KOPT-K1 (cell line): ENCODE measurements around the gene SLC22A9.
"Not testable (repeated sequence)": the region's sequence is repeated elsewhere in the genome, so short reads cannot be mapped to it uniquely, and the experiment has no call there.

Experiments used
- H3K27ac ChIP-seq: fragments of 200-600 bp; sonication (generic); 2 replicates; pipeline ENCODE4 v1.5.1; 2016; ENCODE audit warnings: antibody characterized with exemption, mild to moderate bottlenecking, low read depth, low read length; ENCODE audit not compliant: poor library complexity, severe bottlenecking
- H3K36me3 ChIP-seq: fragments of 200-600 bp; sonication (generic); 2 replicates; pipeline ENCODE4 v1.5.1; 2017; ENCODE audit warnings: antibody characterized with exemption, mild to moderate bottlenecking, low read length, moderate library complexity; ENCODE audit not compliant: insufficient read depth
- H3K9me3 ChIP-seq: fragments of 200-600 bp; sonication (generic); 2 replicates; pipeline ENCODE4 v1.5.1; 2017; ENCODE audit warnings: antibody characterized with exemption, low read length, mild to moderate bottlenecking; ENCODE audit not compliant: insufficient read depth, poor library complexity, severe bottlenecking

SLC22A9 gene

DNA sequence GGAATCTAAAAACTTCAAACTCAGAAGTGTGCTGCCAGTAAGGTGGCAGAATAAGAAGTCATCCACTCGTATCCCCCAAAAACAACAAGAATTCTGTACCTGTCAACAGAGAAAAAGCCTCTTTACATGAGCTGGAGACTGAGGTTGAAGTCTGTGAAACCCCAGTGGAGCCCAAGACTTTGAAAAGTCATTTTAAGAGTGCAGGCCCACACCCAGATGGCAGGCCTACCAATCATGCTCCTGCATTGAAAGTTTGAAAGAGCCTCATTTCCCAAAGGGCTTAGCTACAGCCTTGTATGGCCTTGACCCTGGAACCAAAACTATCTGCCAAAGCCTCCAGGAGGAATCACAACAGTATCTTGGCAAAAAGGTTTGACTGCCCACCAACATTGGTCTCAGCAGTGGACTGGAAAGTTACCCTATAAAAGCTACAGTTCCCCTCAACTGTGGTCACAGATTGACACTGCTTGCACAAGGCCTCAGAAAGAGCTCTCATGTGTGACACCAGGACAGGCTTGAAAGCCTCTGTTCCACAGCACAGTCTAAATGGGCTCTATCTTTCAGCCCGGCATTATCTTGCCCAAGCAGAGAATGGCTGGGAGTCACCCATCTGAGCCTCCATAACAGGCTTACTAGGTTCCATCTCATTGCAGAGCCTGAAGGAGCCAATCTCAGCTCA lies 47.7 kb downstream of the SLC22A9 start:
- H3K9me3 ChIP-seq = no peaks in the 10 kb centered on the region
- no peaks in the 10 kb centered on the region for H3K36me3 ChIP-seq
- no peak overlapping the region for H3K27ac ChIP-seq

DNA sequence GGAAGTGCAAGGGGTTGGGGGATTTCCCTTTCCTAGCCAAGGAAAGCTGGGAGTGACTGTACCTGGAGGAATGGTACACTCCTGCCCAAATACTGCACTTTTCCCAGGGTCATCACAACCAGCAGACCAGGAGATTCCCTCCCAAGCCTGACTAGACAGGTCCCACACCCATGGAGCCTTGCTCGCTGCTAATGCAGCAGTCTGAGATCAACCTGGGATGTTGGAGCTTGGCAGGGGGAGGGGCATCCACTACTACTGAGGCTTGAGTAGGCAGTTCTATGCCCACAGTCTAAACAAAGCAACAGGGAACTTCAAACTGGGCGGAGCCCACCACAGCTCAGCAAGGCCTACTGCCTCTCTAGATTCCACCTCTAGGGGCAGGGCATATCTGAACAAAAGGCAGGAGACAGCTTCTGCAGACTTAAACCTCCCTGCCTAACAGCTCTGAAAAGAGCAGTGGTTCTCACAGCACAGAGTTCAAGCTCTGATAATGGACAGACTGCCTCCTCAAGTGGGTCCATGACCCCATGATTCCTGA lies 58.5 kb downstream of the SLC22A9 start:
- Histone ChIP-seq H3K36me3 (no peaks in the 10 kb centered on the region), H3K9me3 (no peaks in the 10 kb centered on the region), H3K27ac (no peak overlapping the region)

DNA sequence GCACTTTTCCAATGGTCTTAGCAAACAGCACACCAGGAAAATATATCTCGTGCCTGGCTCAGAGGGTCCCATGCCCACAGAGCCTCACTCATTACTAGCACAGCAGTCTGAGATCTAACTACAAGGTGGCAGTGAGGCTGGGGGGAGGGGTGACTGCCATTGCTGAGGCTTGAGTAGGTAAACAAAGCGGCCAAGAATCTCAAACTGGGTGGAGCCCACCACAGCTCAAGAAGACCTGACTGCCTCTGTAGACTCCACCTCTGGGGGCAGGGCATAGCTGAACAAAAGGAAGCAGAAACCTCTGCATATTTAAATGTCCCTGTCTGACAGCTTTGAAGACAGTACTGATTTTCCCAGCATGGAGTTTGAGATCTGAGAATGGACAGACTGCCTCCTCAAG lies 61.1 kb downstream of the SLC22A9 start:
- not testable (repeated sequence) for H3K9me3 ChIP-seq, H3K36me3 ChIP-seq, H3K27ac ChIP-seq

DNA sequence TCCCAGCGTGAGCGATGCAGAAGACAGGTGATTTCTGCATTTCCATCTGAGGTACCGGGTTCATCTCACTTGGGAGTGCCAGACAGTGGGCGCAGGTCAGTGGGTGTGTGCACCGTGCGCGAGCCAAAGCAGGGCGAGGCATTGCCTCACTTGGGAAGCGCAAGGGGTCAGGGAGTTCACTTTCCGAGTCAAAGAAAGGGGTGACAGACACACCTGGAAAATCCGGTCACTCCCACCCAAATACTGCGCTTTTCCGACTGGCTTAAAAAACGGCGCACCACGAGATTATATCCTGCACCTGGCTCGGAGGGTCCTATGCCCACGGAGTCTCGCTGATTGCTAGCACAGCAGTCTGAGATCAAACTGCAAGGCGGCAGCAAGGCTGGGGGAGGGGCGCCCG lies 65.8 kb downstream of the SLC22A9 start:
- not testable (repeated sequence) for H3K36me3 ChIP-seq, H3K9me3 ChIP-seq, H3K27ac ChIP-seq

DNA sequence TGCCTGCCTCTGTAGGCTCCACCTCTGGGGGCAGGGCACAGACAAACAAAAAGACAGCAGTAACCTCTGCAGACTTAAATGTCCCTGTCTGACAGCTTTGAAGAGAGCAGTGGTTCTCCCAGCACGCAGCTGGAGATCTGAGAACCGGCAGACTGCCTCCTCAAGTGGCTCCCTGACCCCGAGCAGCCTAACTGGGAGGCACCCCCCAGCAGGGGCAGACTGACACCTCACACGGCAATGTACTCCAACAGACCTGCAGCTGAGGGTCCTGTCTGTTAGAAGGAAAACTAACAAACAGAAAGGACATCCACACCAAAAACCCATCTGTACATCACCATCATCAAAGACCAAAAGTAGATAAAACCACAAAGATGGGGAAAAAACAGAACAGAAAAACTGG lies 66.2 kb downstream of the SLC22A9 start:
- not testable (repeated sequence) for H3K9me3 ChIP-seq, H3K36me3 ChIP-seq, H3K27ac ChIP-seq

DNA sequence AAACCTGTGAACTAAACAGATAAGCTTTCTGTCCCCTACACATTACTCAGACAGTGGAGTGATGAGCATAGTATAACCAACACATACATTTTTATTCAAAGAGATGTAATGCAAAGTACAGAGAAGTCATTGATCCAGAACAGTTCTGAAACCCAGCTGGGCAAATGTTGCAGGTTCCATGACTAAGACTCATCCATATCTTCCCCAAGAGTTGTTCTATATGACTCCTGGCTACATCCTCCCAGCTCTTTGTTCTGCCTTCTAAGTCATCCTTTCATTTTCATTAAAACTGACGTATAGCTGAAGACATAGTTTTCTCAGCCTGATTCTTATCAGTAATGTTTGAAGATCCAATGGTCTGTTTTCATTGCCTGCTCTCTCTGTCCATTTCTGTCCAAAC lies 74.1 kb downstream of the SLC22A9 start:
- Histone ChIP-seq H3K36me3 (no peaks in the 10 kb centered on the region), H3K27ac (no peak overlapping the region), H3K9me3 (no peaks in the 10 kb centered on the region)

DNA sequence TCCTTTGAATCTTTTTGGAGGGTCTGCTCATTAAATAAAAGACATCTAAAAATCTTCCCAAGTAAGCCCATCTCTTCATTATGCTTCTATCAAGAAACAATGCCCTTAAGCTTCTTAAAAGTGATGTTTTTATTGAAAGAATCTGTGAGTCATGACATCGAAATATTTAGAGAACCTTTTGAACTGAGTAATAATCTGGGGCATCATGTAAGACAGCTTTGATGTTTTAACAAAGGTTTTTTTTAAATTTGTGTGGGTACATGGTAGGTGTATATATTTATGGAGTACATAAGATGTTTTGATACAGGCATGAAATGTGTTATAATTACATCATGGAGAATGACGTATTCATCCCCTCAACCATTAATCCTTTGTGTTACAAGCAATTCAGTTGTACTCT lies 74.6 kb downstream of the SLC22A9 start:
- no peaks in the 10 kb centered on the region for H3K9me3 ChIP-seq
- H3K27ac ChIP-seq = no peak overlapping the region
- no peaks in the 10 kb centered on the region for H3K36me3 ChIP-seq

DNA sequence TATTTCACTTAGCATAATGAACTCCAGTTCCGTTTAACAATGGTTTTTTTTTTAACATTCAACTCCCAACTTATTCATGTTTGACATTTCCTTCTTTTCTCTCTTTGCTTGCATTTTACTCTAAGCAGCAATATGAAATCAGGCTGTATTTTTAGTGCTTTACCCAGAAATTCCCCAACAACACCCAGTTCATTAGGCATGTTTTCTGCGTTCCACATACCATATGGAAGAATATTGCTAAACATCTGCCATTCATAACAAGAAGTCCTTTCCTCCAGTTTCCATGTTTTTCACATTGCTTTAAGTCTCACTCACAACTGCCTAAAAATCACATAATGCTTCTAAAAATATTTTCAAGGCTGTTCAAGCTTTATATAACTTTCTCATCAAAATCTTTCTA lies 75.5 kb downstream of the SLC22A9 start:
- H3K27ac ChIP-seq = no peak overlapping the region
- no peaks in the 10 kb centered on the region for H3K9me3 ChIP-seq
- H3K36me3 ChIP-seq = no peaks in the 10 kb centered on the region

DNA sequence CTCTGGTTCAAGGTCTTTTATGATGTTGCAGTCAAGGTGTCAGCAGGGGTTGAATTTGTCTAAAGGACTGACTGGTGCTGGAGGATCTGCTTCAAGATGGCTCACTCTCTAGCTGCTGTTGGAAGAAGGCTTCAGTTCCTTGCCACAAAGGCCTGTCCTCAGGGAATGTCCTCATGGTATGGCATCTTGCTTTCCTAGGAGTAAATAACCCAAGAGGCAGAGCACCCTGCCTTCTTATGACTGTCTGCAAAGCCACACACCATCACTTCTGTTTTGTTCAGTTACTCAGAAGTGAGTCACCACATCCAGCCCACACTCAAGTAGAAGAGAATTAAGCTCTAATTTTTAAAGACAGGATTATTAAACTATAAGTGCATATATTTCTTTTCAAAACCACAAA lies 76.1 kb downstream of the SLC22A9 start:
- Histone ChIP-seq H3K9me3 (no peaks in the 10 kb centered on the region), H3K36me3 (no peaks in the 10 kb centered on the region), H3K27ac (no peak overlapping the region)

DNA sequence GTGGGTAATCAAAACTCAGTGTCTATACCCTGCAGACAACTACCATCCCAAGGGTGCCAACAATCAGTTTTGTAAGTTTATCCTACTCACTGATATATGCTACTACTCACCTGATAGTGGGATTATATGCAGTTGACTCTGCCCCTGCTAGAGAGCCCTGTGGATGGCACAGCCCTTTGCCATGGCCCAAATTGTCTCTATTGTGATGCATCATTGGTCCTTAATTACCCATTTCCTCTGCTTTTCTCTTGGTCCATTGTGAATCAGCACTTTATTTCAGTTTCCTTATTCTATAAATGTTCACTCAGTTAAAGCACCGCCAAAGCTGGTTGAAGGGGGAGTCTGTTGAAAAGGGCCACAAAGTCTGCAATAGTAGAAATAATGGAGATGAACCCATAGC lies 79.1 kb downstream of the SLC22A9 start:
- no peaks in the 10 kb centered on the region for H3K36me3 ChIP-seq
- H3K9me3 ChIP-seq = no peaks in the 10 kb centered on the region
- no peak overlapping the region for H3K27ac ChIP-seq

DNA sequence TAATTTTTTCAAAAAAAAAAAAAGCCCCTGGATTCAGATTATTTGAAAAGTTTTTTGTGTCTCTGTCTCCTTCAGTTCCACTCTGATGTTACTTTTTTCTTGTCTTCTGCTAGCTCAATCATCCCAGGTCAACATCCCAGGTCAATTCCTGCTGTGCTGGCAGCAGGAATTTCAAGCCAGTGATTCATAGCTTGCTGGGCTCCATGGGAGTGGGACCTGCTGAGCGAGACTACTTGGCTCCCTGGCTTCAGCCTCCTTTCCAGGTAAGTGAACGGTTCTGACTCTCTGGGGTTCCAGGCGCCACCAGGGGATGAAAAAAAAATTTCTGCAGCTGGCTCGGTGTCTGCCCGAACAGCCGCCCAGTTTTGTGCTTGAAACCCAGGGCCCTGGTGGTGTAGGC lies 90.0 kb downstream of the SLC22A9 start:
- Histone ChIP-seq H3K27ac (no peak overlapping the region), H3K36me3 (no peaks in the 10 kb centered on the region), H3K9me3 (no peaks in the 10 kb centered on the region)
